SK-N-SH (cell line): ENCODE data around the gene DDR1. TPM values are rescaled to one million over a fixed set of nuclear protein-coding genes. Genes with fewer than 3 reads are reported as not detected.
A peak's percentile ranks its signal among the peaks of the same experiment; 100 is the strongest.
"Not testable (repeated sequence)": the region's sequence is repeated elsewhere in the genome, so short reads cannot be mapped to it uniquely, and the experiment has no call there.

Source experiments
- CTCF ChIA-PET: fragments of 300-600, 350-600 bp; formaldehyde crosslinking; extraction: SDS; loops from one replicate; lab custom pipeline; 2021; lab: Yijun Ruan, JAX
- POLR2A ChIA-PET: fragments of 350-600 bp; sonication (Branson Sonifier 250); formaldehyde crosslinking; extraction: SDS; loops from one replicate; lab custom pipeline; 2020; ENCODE audit warnings: antibody characterized with exemption, inconsistent platforms; lab: Yijun Ruan, JAX
- DNase-seq: peaks from one replicate; pipeline ENCODE4 v3.0.0; 2012
- H2AFZ ChIP-seq: fragments of 200-600 bp; sonication (generic); 2 replicates; pipeline ENCODE4 v1.8.1; 2016; ENCODE audit warnings: antibody characterized with exemption, mild to moderate bottlenecking, low read depth
- H3F3A ChIP-seq: fragments of 200-600 bp; sonication (generic); replicated peaks from 2 replicates; pipeline ENCODE3; 2016; ENCODE audit warnings: antibody characterized with exemption, mild to moderate bottlenecking; ENCODE audit not compliant: insufficient read depth
- H3K27ac ChIP-seq, 2 experiments: fragments of 200-500 bp in 1 of 2; fragments of 200-600 bp in 1 of 2; sonication (Bioruptor generic) in 1 of 2; sonication (generic), shearing (Covaris generic) in 1 of 2; 2 replicates each; pipeline versions ENCODE4 v1.5.1 to v1.6.1; 2014 to 2016; ENCODE audit warnings: low read depth in 2 of 2, inconsistent platforms in 1 of 2, low read length in 1 of 2, mild to moderate bottlenecking in 1 of 2, mixed read lengths in 1 of 2
- H3K27me3 ChIP-seq: fragments of 200-600 bp; sonication (generic), shearing (Covaris generic); 2 replicates; pipeline ENCODE4 v1.6.1; 2016; ENCODE audit warnings: mixed run types; ENCODE audit not compliant: insufficient read depth
- H3K36me3 ChIP-seq, 2 experiments: fragments of 200-500 bp in 1 of 2; fragments of 200-600 bp in 1 of 2; sonication (Bioruptor generic) in 1 of 2; sonication (generic) in 1 of 2; replicated peaks in 1 of 2; 2 replicates each; pipeline versions ENCODE3 to v1.5.1; 2014 to 2016; ENCODE audit warnings: low read length in 1 of 2, mild to moderate bottlenecking in 1 of 2; ENCODE audit not compliant: insufficient read depth in 2 of 2, control insufficient read depth in 1 of 2
- H3K4me1 ChIP-seq, 2 experiments: fragments of 200-500 bp in 1 of 2; fragments of 200-600 bp in 1 of 2; sonication (Bioruptor generic) in 1 of 2; sonication (generic), shearing (Covaris generic) in 1 of 2; 2 replicates each; pipeline versions ENCODE4 v1.5.1 to v1.6.1; 2014 to 2016; ENCODE audit warnings: low read depth in 1 of 2, low read length in 1 of 2, mixed run types in 1 of 2; ENCODE audit not compliant: insufficient read depth in 2 of 2, control insufficient read depth in 1 of 2
- H3K4me2 ChIP-seq: fragments of 200-600 bp; sonication (generic), shearing (Covaris generic); 2 replicates; pipeline ENCODE4 v1.6.1; 2017; ENCODE audit warnings: mixed run types
- H3K4me3 ChIP-seq, 2 experiments: fragments of 200-500 bp in 1 of 2; fragments of 200-600 bp in 1 of 2; sonication (Bioruptor generic) in 1 of 2; sonication (generic), shearing (Covaris generic) in 1 of 2; 2 replicates each; pipeline versions ENCODE4 v1.5.1 to v1.8.1; 2014 to 2016; ENCODE audit warnings: low read depth in 2 of 2, inconsistent platforms in 1 of 2, low read length in 1 of 2, mild to moderate bottlenecking in 1 of 2, mixed read lengths in 1 of 2, moderate library complexity in 1 of 2
- H3K79me2 ChIP-seq: fragments of 200-600 bp; sonication (generic); 2 replicates; pipeline ENCODE4 v1.8.1; 2017; ENCODE audit warnings: mild to moderate bottlenecking; ENCODE audit not compliant: insufficient read depth
- H3K9ac ChIP-seq: fragments of 200-600 bp; sonication (generic); 2 replicates; pipeline ENCODE4 v1.6.1; 2017; ENCODE audit warnings: mixed run types
- H3K9me2 ChIP-seq: fragments of 200-600 bp; sonication (generic); 2 replicates; pipeline ENCODE4 v1.6.1; 2017; ENCODE audit warnings: mixed run types
- H3K9me3 ChIP-seq: fragments of 200-600 bp; sonication (generic); 2 replicates; pipeline ENCODE4 v1.6.1; 2017; ENCODE audit warnings: mixed run types, mild to moderate bottlenecking, moderate library complexity
- H4K20me1 ChIP-seq: fragments of 200-600 bp; sonication (generic); 2 replicates; pipeline ENCODE4 v1.6.1; 2017; ENCODE audit warnings: mild to moderate bottlenecking, mixed run types; ENCODE audit not compliant: insufficient read depth
- ELF1 ChIP-seq: IDR thresholded peaks from 2 replicates; pipeline ENCODE4 v1.4.0; 2012
- JUND ChIP-seq: IDR thresholded peaks from 2 replicates; pipeline ENCODE4 v1.4.0; 2012
- MEF2A ChIP-seq: IDR thresholded peaks from 2 replicates; pipeline ENCODE4 v1.4.0; 2012; ENCODE audit warnings: low read depth, borderline replicate concordance
- MXI1 ChIP-seq: IDR thresholded peaks from 2 replicates; pipeline ENCODE4 v1.6.1; 2012; ENCODE audit warnings: mild to moderate bottlenecking, low read depth, low read length, improper control_type of control experiment
- NFIC ChIP-seq: IDR thresholded peaks from 2 replicates; pipeline ENCODE4 v1.4.0; 2012; ENCODE audit warnings: borderline replicate concordance
- RCOR1 ChIP-seq: fragments of 150-350 bp; IDR thresholded peaks from 2 replicates; pipeline ENCODE4 v1.6.1; 2017; ENCODE audit warnings: antibody characterized with exemption, low read length
- RFX5 ChIP-seq: IDR thresholded peaks from 2 replicates; pipeline ENCODE4 v1.6.1; 2012; ENCODE audit warnings: mild to moderate bottlenecking, improper control_type of control experiment, low read length
- RXRA ChIP-seq: IDR thresholded peaks from 2 replicates; pipeline ENCODE4 v1.4.0; 2012; ENCODE audit warnings: low read depth, mild to moderate bottlenecking, borderline replicate concordance
- TCF12 ChIP-seq: IDR thresholded peaks from 2 replicates; pipeline ENCODE4 v1.4.0; 2012
- TEAD4 ChIP-seq: IDR thresholded peaks from 2 replicates; pipeline ENCODE4 v1.4.0; 2012; ENCODE audit warnings: mild to moderate bottlenecking, borderline replicate concordance; ENCODE audit not compliant: insufficient read depth
- YY1 ChIP-seq: IDR thresholded peaks from 2 replicates; pipeline ENCODE4 v1.4.0; 2012; ENCODE audit warnings: low read depth, mild to moderate bottlenecking
- WGBS: methylation state at CpG from one replicate; pipeline ENCODE4 v1.1.6; 2017; ENCODE audit warnings: low lambda C conversion rate; 5-methylcytosine and 5-hydroxymethylcytosine counted together
- polyA plus RNA-seq, 3 experiments: library from polyadenylated mRNA; depleted of rRNA; stranded (reverse); fragments of >200 nt; gene quantifications; 2 replicates each; pipeline ENCODE4 v1.2.3, GENCODE V29; 2012
- TF ChIP-seq, protein P1 (sequence below): IDR thresholded peaks from 2 replicates; pipeline ENCODE4 v1.4.0; 2012; ENCODE audit warnings: low read depth
- TF ChIP-seq, protein P2 (sequence below): IDR thresholded peaks from 2 replicates; pipeline ENCODE4 v1.4.0; 2012; ENCODE audit warnings: low read depth, borderline replicate concordance
- TF ChIP-seq, protein P3 (sequence below): fragments of 150-350 bp; IDR thresholded peaks from 2 replicates; pipeline ENCODE4 v1.6.1; 2017; ENCODE audit warnings: antibody characterized with exemption, low read length, low read depth, borderline replicate concordance

Gene DDR1
- polyA plus RNA-seq, 1 of the 3 experiments (the other 2 are of a cell fraction): 52.8 TPM

DNA sequence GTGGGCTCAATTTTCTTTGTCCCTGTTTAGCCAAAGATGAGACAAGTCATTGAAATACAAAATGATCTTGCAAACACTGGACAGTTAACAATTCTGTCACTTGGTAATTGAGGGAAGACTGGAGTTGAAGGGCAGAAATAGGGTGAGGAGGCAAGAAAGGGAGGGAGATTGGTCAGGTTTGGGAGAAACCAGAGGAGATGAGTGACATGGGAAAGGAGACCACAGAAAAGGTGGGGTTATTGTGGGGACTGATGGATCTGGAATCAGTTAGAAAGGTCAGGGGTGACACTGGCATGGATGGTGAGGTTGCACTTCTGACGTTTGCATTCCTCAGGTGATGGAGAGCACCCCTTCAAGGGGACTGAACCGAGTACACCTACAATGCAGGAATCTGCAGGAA lies 24.4 kb downstream of the DDR1 start:
- Histone ChIP-seq H3K4me2 (peak overlapping the region; percentile 91), H2AFZ (0 out of 2 replicates have a peak overlapping the region, but pooled peaks have one; percentile 92), H3K9me2 (no peaks in the 10 kb centered on the region), H3K27ac (no peak overlapping the region), H3K4me1 (peaks cover 6 to 11% of the 10 kb centered on the region in 2 experiments; a peak in 3 of 4 replicates), H3K36me3 (peaks cover 26 to 33% of the 10 kb centered on the region in 2 experiments), H4K20me1 (no peaks in the 10 kb centered on the region), H3K4me3 (peak overlapping the region; percentile 87 to 98), H3K79me2 (peaks cover 17% of the 10 kb centered on the region), H3K27me3 (no peaks in the 10 kb centered on the region), H3F3A (peaks cover 17% of the 10 kb centered on the region), H3K9ac (peak overlapping the region; percentile 95), H3K9me3 (no peaks in the 10 kb centered on the region)
- no peak for DNase-seq
- WGBS: 30% methylated on average over 2 of the region's 2 CpGs
- TF ChIP-seq MXI1 (no peak), TEAD4 (no peak), MEF2A (no peak), JUND (no peak)
- TF ChIP-seq, protein P1, sequence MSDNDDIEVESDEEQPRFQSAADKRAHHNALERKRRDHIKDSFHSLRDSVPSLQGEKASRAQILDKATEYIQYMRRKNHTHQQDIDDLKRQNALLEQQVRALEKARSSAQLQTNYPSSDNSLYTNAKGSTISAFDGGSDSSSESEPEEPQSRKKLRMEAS: no peak
- ChIA-PET CTCF (interaction anchor here (1.4 to 2.4 kb wide), 2 partner anchors 171 to 179 kb away, joined by 5 to 8 read pairs; no protein-coding TSS in a partner anchor), POLR2A (interaction anchor here (1.4 kb wide), 1 partner anchor 13 kb away, joined by 3 read pairs; no protein-coding TSS in a partner anchor)

DNA sequence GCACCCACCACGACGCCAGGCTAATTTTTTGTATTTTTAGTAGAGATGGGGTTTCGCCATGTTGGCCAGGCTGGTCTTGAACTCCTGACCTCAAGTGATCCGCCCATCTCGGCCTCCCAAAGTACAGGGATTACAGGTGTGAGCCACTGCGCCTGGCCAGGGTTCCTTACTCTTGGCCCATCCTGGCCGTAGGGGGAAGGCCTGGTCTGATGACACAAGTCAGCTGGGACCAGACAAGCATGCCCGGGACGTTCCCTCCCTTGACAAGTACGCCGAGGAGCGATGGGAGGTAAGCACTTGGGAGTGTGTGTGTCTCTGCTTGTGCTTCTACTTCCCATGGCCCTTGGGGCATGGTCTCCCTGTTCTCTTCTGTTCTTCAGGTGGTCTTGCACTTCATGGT lies 26.2 kb downstream of the DDR1 start:
- WGBS: 96% methylated on average over 6 of the region's 12 CpGs
- H3K4me3 ChIP-seq, H4K20me1 ChIP-seq, H3K4me2 ChIP-seq, H3K9ac ChIP-seq, H2AFZ ChIP-seq, H3K27me3 ChIP-seq, H3K9me2 ChIP-seq, H3K27ac ChIP-seq, POLR2A ChIA-PET, DNase-seq, H3K9me3 ChIP-seq: not testable (repeated sequence)
- Histone ChIP-seq H3K79me2 (peaks cover 17% of the 10 kb centered on the region), H3K36me3 (peaks cover 26 to 33% of the 10 kb centered on the region in 2 experiments), H3F3A (peaks cover 17% of the 10 kb centered on the region), H3K4me1 (peaks cover 12 to 23% of the 10 kb centered on the region in 2 experiments)
- CTCF ChIA-PET: interaction anchor here (2.4 kb wide), 1 partner anchor 177 kb away, joined by 8 read pairs; no protein-coding TSS in a partner anchor

DNA sequence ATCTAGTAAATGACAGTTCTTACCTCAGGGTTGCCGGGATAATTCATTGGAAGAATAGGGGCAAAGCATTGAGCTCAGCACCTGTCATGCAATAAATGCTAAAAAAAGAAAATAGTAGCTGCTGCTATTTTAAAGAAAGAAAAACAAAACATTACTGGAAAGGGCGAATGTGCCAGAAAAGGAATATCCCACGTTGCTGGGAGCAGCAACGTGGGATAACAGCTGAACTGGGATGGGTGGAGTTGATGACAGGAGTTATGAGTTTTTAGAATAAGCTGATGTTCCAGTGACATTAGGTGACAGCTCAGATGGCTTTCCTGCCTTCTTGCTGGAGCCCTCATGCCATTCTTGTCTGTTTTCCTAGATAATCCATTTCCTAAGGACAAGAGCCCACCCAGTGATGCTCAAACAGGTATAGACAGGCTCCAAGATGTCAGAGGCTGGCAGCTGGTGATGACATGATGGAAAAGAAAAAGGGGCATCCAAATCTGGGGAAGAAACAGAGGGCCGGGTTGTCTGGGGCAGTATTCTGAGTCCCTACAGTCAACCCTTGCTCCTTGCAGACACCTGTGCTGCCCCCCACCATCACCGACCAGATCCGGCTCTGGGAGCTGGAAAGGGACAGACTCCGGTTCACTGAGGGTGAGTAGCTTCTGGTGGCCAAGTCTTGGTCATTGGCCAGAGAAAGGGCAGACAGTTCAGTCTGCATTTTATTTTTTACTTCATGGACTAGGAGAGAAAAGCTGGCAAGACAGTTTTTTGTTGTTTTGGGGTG lies 28.6 kb downstream of the DDR1 start:
- Histone ChIP-seq H3F3A (peaks cover 8% of the 10 kb centered on the region), H3K79me2 (peaks cover 17% of the 10 kb centered on the region), H3K27me3 (no peaks in the 10 kb centered on the region), H3K4me2 (no peak overlapping the region), H3K4me1 (peaks cover 15 to 26% of the 10 kb centered on the region in 2 experiments), H3K9me3 (no peaks in the 10 kb centered on the region), H3K9ac (no peak overlapping the region), H3K36me3 (peaks cover 29 to 39% of the 10 kb centered on the region in 2 experiments), H3K27ac (no peak overlapping the region; a peak in 1 of 4 replicates), H3K9me2 (no peaks in the 10 kb centered on the region), H4K20me1 (no peaks in the 10 kb centered on the region), H2AFZ (no peak overlapping the region), H3K4me3 (no peak overlapping the region)
- CTCF ChIA-PET: interaction anchor here (1.2 to 7.2 kb wide), 11 partner anchors 13 to 635 kb away, joined by 3 to 86 read pairs (median 5); partner anchors contain the start of gene DDR1
- DNase-seq: no peak
- TF ChIP-seq, protein P2, sequence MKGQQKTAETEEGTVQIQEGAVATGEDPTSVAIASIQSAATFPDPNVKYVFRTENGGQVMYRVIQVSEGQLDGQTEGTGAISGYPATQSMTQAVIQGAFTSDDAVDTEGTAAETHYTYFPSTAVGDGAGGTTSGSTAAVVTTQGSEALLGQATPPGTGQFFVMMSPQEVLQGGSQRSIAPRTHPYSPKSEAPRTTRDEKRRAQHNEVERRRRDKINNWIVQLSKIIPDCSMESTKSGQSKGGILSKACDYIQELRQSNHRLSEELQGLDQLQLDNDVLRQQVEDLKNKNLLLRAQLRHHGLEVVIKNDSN: no peak
- TF ChIP-seq RXRA (no peak), RFX5 (no peak), YY1 (no peak), NFIC (no peak), RCOR1 (no peak), TCF12 (no peak), TEAD4 (no peak), ELF1 (no peak)
- TF ChIP-seq, protein P3, sequence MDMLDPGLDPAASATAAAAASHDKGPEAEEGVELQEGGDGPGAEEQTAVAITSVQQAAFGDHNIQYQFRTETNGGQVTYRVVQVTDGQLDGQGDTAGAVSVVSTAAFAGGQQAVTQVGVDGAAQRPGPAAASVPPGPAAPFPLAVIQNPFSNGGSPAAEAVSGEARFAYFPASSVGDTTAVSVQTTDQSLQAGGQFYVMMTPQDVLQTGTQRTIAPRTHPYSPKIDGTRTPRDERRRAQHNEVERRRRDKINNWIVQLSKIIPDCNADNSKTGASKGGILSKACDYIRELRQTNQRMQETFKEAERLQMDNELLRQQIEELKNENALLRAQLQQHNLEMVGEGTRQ: no peak
- WGBS: 94% methylated on average over 8 of the region's 8 CpGs
- POLR2A ChIA-PET: no interaction called here
